ENCODE data around the gene WWOX.
"Not testable (repeated sequence)": the region's sequence is repeated elsewhere in the genome, so short reads cannot be mapped to it uniquely, and the experiment has no call there.

Gene WWOX

GRCh38 chr16:78593352-78593751, 493.9 kb downstream of the WWOX start:
- DNase-seq, result no peak

- no peak for DNase-seq
Observed at GRCh38 chr16:78594191-78594590, 494.7 kb downstream of the WWOX start.

- no peak for DNase-seq
Observed at GRCh38 chr16:78596348-78596995, 497.0 kb downstream of the WWOX start.

GRCh38 chr16:78596996-78597422, 497.6 kb downstream of the WWOX start:
- DNase-seq, result no peak

GRCh38 chr16:78597809-78598570, 498.5 kb downstream of the WWOX start:
- no peak for DNase-seq

GRCh38 chr16:78599271-78599670, 499.8 kb downstream of the WWOX start:
- DNase-seq, result no peak

GRCh38 chr16:78604423-78605062, 505.1 kb downstream of the WWOX start:
- DNase-seq, result not testable (repeated sequence)

- DNase-seq, result no peak
Observed at GRCh38 chr16:78605548-78606101, 506.2 kb downstream of the WWOX start.

- DNase-seq, result no peak
Observed at GRCh38 chr16:78606545-78606944, 507.1 kb downstream of the WWOX start.

- DNase-seq, result no peak
Observed at GRCh38 chr16:78607022-78607421, 507.6 kb downstream of the WWOX start.

- no peak for DNase-seq
Observed at GRCh38 chr16:78607465-78607864, 508.0 kb downstream of the WWOX start.

GRCh38 chr16:78608305-78608776, 508.9 kb downstream of the WWOX start:
- no peak for DNase-seq

- DNase-seq, result no peak
Observed at GRCh38 chr16:78609402-78610274, 510.2 kb downstream of the WWOX start.

GRCh38 chr16:78611318-78611717, 511.9 kb downstream of the WWOX start:
- DNase-seq, result no peak

- DNase-seq, result no peak
Observed at GRCh38 chr16:78619811-78620210, 520.4 kb downstream of the WWOX start.

- DNase-seq, result no peak
Observed at GRCh38 chr16:78620291-78620690, 520.8 kb downstream of the WWOX start.

- no peak for DNase-seq
Observed at GRCh38 chr16:78623796-78624195, 524.3 kb downstream of the WWOX start.

- no peak for DNase-seq
Observed at GRCh38 chr16:78624366-78624765, 524.9 kb downstream of the WWOX start.

- DNase-seq, result no peak
Observed at GRCh38 chr16:78628461-78629045, 529.1 kb downstream of the WWOX start.

- DNase-seq, result no peak
Observed at GRCh38 chr16:78629173-78629572, 529.7 kb downstream of the WWOX start.

GRCh38 chr16:78630102-78630501, 530.6 kb downstream of the WWOX start:
- DNase-seq, result no peak

- no peak for DNase-seq
Observed at GRCh38 chr16:78633551-78633950, 534.1 kb downstream of the WWOX start.
